Measurements from ENCODE around the gene PPHLN1.

- TF ChIP-seq CTCF (IDR thresholded peaks at IDR 0.05) (no peak), POLR2A (IDR thresholded peaks at IDR 0.05) (no peak)
Measured at GRCh38 chr12:42469355-42470175, 143.6 kb downstream of the PPHLN1 start.

Measured in lower leg skin (tissue), 3 donors.